ENCODE measurements around the gene KIF9. TPM values are rescaled to one million over a fixed set of nuclear protein-coding genes. Genes with fewer than 3 reads are reported as not detected.

The KIF9 gene
- polyA plus RNA-seq, 1 donor (not counting 4 experiments of a cell fraction or from before 2014, with no cell fraction given), result 9.2 TPM

- peaks cover 0 to 8% of the 10 kb centered on the region in 2 experiments for H3K36me3 ChIP-seq (ENCODE audit: control insufficient read depth in 2 of 2, extremely low read depth in 1 of 2, insufficient read depth in 2 of 2, low read length in 2 of 2)
- H3K27ac ChIP-seq (ENCODE audit: control insufficient read depth, insufficient read depth, low read length), result no peak overlapping the region
- H3K4me1 ChIP-seq (ENCODE audit: control insufficient read depth, extremely low read depth, insufficient read depth, low read length), result no peaks in the 10 kb centered on the region
- FAIRE-seq, result no peak
- H3K9ac ChIP-seq (ENCODE audit: control insufficient read depth, extremely low read depth, insufficient read depth, low read length), result no peak overlapping the region
- TF ChIP-seq EZH2 (IDR thresholded peaks at IDR 0.05; ENCODE audit: low read length), result no peak
- TF ChIP-seq, protein P1, sequence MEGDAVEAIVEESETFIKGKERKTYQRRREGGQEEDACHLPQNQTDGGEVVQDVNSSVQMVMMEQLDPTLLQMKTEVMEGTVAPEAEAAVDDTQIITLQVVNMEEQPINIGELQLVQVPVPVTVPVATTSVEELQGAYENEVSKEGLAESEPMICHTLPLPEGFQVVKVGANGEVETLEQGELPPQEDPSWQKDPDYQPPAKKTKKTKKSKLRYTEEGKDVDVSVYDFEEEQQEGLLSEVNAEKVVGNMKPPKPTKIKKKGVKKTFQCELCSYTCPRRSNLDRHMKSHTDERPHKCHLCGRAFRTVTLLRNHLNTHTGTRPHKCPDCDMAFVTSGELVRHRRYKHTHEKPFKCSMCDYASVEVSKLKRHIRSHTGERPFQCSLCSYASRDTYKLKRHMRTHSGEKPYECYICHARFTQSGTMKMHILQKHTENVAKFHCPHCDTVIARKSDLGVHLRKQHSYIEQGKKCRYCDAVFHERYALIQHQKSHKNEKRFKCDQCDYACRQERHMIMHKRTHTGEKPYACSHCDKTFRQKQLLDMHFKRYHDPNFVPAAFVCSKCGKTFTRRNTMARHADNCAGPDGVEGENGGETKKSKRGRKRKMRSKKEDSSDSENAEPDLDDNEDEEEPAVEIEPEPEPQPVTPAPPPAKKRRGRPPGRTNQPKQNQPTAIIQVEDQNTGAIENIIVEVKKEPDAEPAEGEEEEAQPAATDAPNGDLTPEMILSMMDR (optimal IDR thresholded peaks at IDR 0.05 in 1 of 3, IDR thresholded peaks at IDR 0.05 in 1 of 3, conservative IDR thresholded peaks at IDR 0.05 in 1 of 3; ENCODE audit: extremely low read depth in 1 of 3, insufficient read depth in 2 of 3, low read length in 3 of 3), result no peak
- dilution Hi-C loops (cut with MboI; ENCODE audit: extremely low pct_ligation_motif_present, low sequenced_read_pairs), result no loop called here
- H3K27me3 ChIP-seq (ENCODE audit: control insufficient read depth, extremely low read depth, insufficient read depth, low read length), result no peaks in the 10 kb centered on the region
- H3K9me3 ChIP-seq (ENCODE audit: control insufficient read depth, low read depth, low read length), result no peaks in the 10 kb centered on the region
- H3K4me2 ChIP-seq (ENCODE audit: control insufficient read depth, extremely low read depth, insufficient read depth, low read depth, low read length), result no peak overlapping the region
- no peaks in the 10 kb centered on the region for H3K9me1 ChIP-seq (ENCODE audit: control insufficient read depth, extremely low read depth, insufficient read depth, low read length)
- H4K20me1 ChIP-seq (ENCODE audit: control insufficient read depth, extremely low read depth, insufficient read depth, low read length), result no peaks in the 10 kb centered on the region
- no peak overlapping the region for H3K4me3 ChIP-seq (ENCODE audit: control insufficient read depth in 2 of 3, extremely low read depth in 1 of 3, insufficient read depth in 2 of 3, low read depth in 1 of 3, low read length in 3 of 3)
- no peak overlapping the region for H2AFZ ChIP-seq (ENCODE audit: control insufficient read depth, low read length)
- no peak for DNase-seq (ENCODE audit: low read depth, low spot score)
- H3K79me2 ChIP-seq (ENCODE audit: control insufficient read depth, insufficient read depth, low read length), result peaks cover 34% of the 10 kb centered on the region
Measured at GRCh38 chr3:47301456-47301855, 18.9 kb upstream of the KIF9 start.

DNA sequence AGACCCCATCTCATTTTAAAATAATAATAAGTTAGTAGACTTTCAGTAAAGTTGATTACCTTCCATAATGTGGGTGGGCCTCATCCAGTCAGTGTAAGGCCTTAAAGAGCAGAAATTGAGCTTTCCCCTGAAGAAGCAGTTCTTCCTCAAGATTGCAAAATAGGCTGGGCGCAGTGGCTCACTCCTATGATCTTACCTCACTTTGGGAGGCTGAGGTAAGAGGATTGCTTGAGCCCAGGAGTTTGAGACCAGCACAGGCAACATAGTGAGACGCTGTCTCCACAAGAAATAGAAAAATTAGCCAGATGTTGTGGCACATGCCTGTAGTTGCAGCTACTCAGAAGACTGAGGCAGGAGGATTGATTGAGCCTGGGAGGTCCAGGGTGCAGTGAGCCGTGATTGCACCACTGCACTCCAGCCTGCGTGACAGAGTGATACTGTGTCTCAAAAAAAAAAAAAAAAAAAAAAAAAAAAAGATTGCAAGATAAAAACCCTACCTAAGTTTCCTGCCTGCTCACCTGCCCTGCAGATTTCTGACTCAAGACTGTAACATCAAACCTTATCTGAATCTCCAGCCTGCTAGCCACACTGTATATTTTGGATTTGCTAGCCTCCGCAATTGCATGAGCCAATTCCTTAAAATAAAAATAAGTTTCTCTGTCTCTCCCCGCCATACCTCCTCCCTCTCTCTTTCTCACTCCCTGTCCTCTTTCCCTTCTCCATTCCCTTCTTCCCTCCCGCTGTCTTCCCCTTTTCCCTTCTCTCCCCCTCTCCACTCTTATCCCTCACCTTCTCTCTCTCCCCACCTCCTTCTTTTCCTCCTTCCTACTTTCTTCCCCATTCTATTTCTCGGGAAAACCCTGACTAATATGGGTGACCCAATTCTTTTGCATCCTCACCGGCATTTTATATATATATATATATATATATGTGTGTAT lies 17.1 kb upstream of the KIF9 start:
- FAIRE-seq, result no peak

More for the DNA sequence above, 17.1 kb upstream of the KIF9 start:
- Histone ChIP-seq H3K4me1 (ENCODE audit: control insufficient read depth, extremely low read depth, insufficient read depth, low read length) (no peaks in the 10 kb centered on the region), H3K79me2 (ENCODE audit: control insufficient read depth, insufficient read depth, low read length) (peaks cover 39% of the 10 kb centered on the region), H3K9me1 (ENCODE audit: control insufficient read depth, extremely low read depth, insufficient read depth, low read length) (no peaks in the 10 kb centered on the region), H3K4me2 (ENCODE audit: control insufficient read depth, extremely low read depth, insufficient read depth, low read depth, low read length) (no peak overlapping the region), H3K9ac (ENCODE audit: control insufficient read depth, extremely low read depth, insufficient read depth, low read length) (no peak overlapping the region), H3K9me3 (ENCODE audit: control insufficient read depth, low read depth, low read length) (no peaks in the 10 kb centered on the region), H3K36me3 (ENCODE audit: control insufficient read depth in 2 of 2, extremely low read depth in 1 of 2, insufficient read depth in 2 of 2, low read length in 2 of 2) (peaks cover 0 to 8% of the 10 kb centered on the region in 2 experiments), H3K27ac (ENCODE audit: control insufficient read depth, insufficient read depth, low read length) (no peak overlapping the region), H3K27me3 (ENCODE audit: control insufficient read depth, extremely low read depth, insufficient read depth, low read length) (no peaks in the 10 kb centered on the region), H4K20me1 (ENCODE audit: control insufficient read depth, extremely low read depth, insufficient read depth, low read length) (no peaks in the 10 kb centered on the region), H3K4me3 (ENCODE audit: control insufficient read depth in 2 of 3, extremely low read depth in 1 of 3, insufficient read depth in 2 of 3, low read depth in 1 of 3, low read length in 3 of 3) (no peak overlapping the region), H2AFZ (ENCODE audit: control insufficient read depth, low read length) (no peak overlapping the region)
- dilution Hi-C loops (cut with MboI; ENCODE audit: extremely low pct_ligation_motif_present, low sequenced_read_pairs), result no loop called here
- TF ChIP-seq, protein P1 (optimal IDR thresholded peaks at IDR 0.05 in 1 of 3, IDR thresholded peaks at IDR 0.05 in 1 of 3, conservative IDR thresholded peaks at IDR 0.05 in 1 of 3; ENCODE audit: extremely low read depth in 1 of 3, insufficient read depth in 2 of 3, low read length in 3 of 3), result no peak
- TF ChIP-seq EZH2 (IDR thresholded peaks at IDR 0.05; ENCODE audit: low read length), result no peak
- no peak for DNase-seq (ENCODE audit: low read depth, low spot score)

Data from keratinocyte (primary cell).